Sigmoid colon (tissue), 4 donors: ENCODE results near the gene TMEM107.

Source experiments
- EP300 ChIP-seq, 4 donors: sonication (generic); formaldehyde crosslinking; IDR thresholded peaks; one replicate each; pipeline ENCODE4 v1.6.1; 2017; ENCODE audit warnings: antibody characterized with exemption in 4 of 4
- POLR2A ChIP-seq, 2 donors: fragments of 450-650 bp; IDR thresholded peaks; one replicate each; pipeline ENCODE4 v1.6.1; 2016; ENCODE audit warnings: antibody characterized with exemption in 2 of 2, mild to moderate bottlenecking in 2 of 2, moderate library complexity in 2 of 2
- POLR2AphosphoS5 ChIP-seq, 4 donors: sonication (generic); formaldehyde crosslinking; IDR thresholded peaks; one replicate each; pipeline ENCODE4 v1.6.1; 2017; ENCODE audit warnings: antibody characterized with exemption in 4 of 4
- TF ChIP-seq, protein P1 (sequence below), 4 experiments: fragments of 450-650 bp in 3 of 4; fragments of 200-600 bp in 1 of 4; IDR thresholded peaks; one replicate each; pipeline ENCODE4 v1.5.1; 2016 to 2019; ENCODE audit warnings: antibody characterized with exemption in 4 of 4, mild to moderate bottlenecking in 3 of 4, moderate library complexity in 2 of 4

DNA sequence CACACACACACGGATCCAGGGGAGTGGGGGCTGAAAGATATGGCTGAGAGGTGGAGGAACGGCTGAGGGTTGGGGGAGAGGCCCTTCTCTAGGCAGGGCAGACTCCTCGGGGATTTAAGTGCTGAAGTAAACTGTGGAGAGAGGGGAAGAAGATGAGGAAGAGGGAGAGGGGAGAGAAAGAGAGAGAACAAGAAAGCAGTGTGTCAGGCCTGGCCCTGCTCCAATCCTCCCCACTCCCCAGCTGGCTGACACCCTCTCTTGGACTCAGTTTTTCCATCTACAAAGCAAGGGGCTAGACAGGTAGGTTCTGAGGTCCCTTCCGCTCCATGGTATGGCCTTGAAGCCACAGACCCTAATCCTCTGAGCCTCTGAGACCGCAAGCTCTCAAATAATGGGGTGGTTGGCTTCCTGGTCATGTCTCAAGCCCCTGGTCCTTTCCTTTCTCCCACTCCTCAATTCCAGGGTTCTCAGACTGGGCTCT lies 15.4 kb downstream of the TMEM107 start:
- TF ChIP-seq POLR2A (IDR thresholded peaks at IDR 0.05) (no peak), EP300 (IDR thresholded peaks at IDR 0.05) (no peak), POLR2AphosphoS5 (IDR thresholded peaks at IDR 0.05) (no peak)
- TF ChIP-seq, protein P1, sequence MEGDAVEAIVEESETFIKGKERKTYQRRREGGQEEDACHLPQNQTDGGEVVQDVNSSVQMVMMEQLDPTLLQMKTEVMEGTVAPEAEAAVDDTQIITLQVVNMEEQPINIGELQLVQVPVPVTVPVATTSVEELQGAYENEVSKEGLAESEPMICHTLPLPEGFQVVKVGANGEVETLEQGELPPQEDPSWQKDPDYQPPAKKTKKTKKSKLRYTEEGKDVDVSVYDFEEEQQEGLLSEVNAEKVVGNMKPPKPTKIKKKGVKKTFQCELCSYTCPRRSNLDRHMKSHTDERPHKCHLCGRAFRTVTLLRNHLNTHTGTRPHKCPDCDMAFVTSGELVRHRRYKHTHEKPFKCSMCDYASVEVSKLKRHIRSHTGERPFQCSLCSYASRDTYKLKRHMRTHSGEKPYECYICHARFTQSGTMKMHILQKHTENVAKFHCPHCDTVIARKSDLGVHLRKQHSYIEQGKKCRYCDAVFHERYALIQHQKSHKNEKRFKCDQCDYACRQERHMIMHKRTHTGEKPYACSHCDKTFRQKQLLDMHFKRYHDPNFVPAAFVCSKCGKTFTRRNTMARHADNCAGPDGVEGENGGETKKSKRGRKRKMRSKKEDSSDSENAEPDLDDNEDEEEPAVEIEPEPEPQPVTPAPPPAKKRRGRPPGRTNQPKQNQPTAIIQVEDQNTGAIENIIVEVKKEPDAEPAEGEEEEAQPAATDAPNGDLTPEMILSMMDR (IDR thresholded peaks at IDR 0.05): no peak
